Endothelial cell of umbilical vein (primary cell): Measurements from ENCODE around the gene CGB2.

Experiments used
- CTCF ChIP-seq, 2 donors: IDR thresholded peaks; 1 replicate in 1 of 2; 2 replicates in 1 of 2; pipeline ENCODE4 v1.5.1; 2011; ENCODE audit warnings: low read length in 2 of 2, mild to moderate bottlenecking in 2 of 2, moderate library complexity in 2 of 2, control low read depth in 1 of 2, inconsistent platforms in 1 of 2, low read depth in 1 of 2; ENCODE audit not compliant: insufficient read depth in 1 of 2; ENCODE audit errors: extremely low read depth in 1 of 2
- EZH2 ChIP-seq: IDR thresholded peaks from 2 replicates; pipeline ENCODE4 v1.6.1; 2012; ENCODE audit warnings: borderline replicate concordance, low read depth, mild to moderate bottlenecking, moderate library complexity, low read length, inconsistent platforms; ENCODE audit not compliant: severe bottlenecking
- FOS ChIP-seq: IDR thresholded peaks from 2 replicates; pipeline ENCODE4 v1.6.1; 2011; ENCODE audit warnings: mild to moderate bottlenecking, low read length, moderate library complexity, borderline replicate concordance; ENCODE audit not compliant: insufficient read depth
- GATA2 ChIP-seq: IDR thresholded peaks from 2 replicates; pipeline ENCODE4 v1.7.0; 2011; ENCODE audit warnings: low read depth, mild to moderate bottlenecking, moderate library complexity, mixed read lengths, low read length; ENCODE audit not compliant: insufficient read length, insufficient read depth
- JUN ChIP-seq: IDR thresholded peaks from 2 replicates; pipeline ENCODE4 v1.6.1; 2011; ENCODE audit warnings: borderline replicate concordance, low read depth; ENCODE audit not compliant: insufficient read length, insufficient read depth
- MAX ChIP-seq: IDR thresholded peaks from 2 replicates; pipeline ENCODE4 v1.6.1; 2011; ENCODE audit not compliant: insufficient read depth, insufficient read length
- MYC ChIP-seq: IDR thresholded peaks from one replicate; pipeline ENCODE4 v1.6.1; 2011; ENCODE audit warnings: mild to moderate bottlenecking, low read depth, low read length
- POLR2A ChIP-seq: IDR thresholded peaks from 2 replicates; pipeline ENCODE4 v1.6.1; 2012; ENCODE audit warnings: low read depth, mild to moderate bottlenecking, control low read depth, low read length
- POLR2AphosphoS5 ChIP-seq: IDR thresholded peaks from 2 replicates; pipeline ENCODE4 v1.6.1; 2012; ENCODE audit warnings: low read depth, mild to moderate bottlenecking, control low read depth, low read length, moderate library complexity; ENCODE audit not compliant: insufficient read depth

- TF ChIP-seq POLR2A (no peak), JUN (no peak), CTCF (IDR thresholded peaks at IDR 0.05; ENCODE audit: extremely low read depth in 1 of 2, insufficient read depth in 1 of 2, low read depth in 1 of 2, low read length in 2 of 2) (no peak), POLR2AphosphoS5 (no peak), MAX (no peak), EZH2 (peak; percentile 92), MYC (no peak), FOS (no peak), GATA2 (no peak)
Observed at GRCh38 chr19:49071860-49072547, 40.3 kb downstream of the CGB2 start.
